WTC11 (cell line): ENCODE data around the gene NXPH4. TPM values are rescaled to one million over a fixed set of nuclear protein-coding genes. Genes with fewer than 3 reads are reported as not detected.

Source experiments
- CREM ChIP-seq: sonication (generic); formaldehyde crosslinking; IDR thresholded peaks from 2 replicates; pipeline ENCODE4 v1.8.1; 2022; ENCODE audit warnings: mild to moderate bottlenecking, missing genetic modification reagents, moderate library complexity
- EMX1 ChIP-seq: fragments of 250-450 bp; sonication (Bioruptor Pico); IDR thresholded peaks from 2 replicates; pipeline ENCODE4 v1.8.0; 2021; ENCODE audit warnings: mild to moderate bottlenecking
- FOXK1 ChIP-seq: sonication (generic); formaldehyde crosslinking; IDR thresholded peaks from 2 replicates; pipeline ENCODE4 v1.8.0; 2022; ENCODE audit warnings: mild to moderate bottlenecking, moderate library complexity, missing genetic modification reagents
- HMGA2 ChIP-seq: fragments of 250-450 bp; sonication (Bioruptor Pico); IDR thresholded peaks from 2 replicates; pipeline ENCODE4 v1.4.0; 2021; ENCODE audit warnings: mild to moderate bottlenecking, moderate library complexity
- NR1H2 ChIP-seq: sonication (generic); formaldehyde crosslinking; IDR thresholded peaks from 2 replicates; pipeline ENCODE4 v1.9.0; 2021; ENCODE audit warnings: mild to moderate bottlenecking, moderate library complexity, missing genetic modification reagents
- SP1 ChIP-seq: sonication (generic); formaldehyde crosslinking; conservative IDR thresholded peaks from 2 replicates; pipeline ENCODE4 v1.8.1; 2022; ENCODE audit warnings: missing genetic modification reagents
- STAT6 ChIP-seq: sonication (generic); formaldehyde crosslinking; conservative IDR thresholded peaks from 2 replicates; pipeline ENCODE4 v1.8.1; 2023; ENCODE audit warnings: mild to moderate bottlenecking, low read depth, missing genetic modification reagents, moderate library complexity
- ZBTB21 ChIP-seq: sonication (generic); formaldehyde crosslinking; IDR thresholded peaks from 2 replicates; pipeline ENCODE4 v1.8.1; 2023; ENCODE audit warnings: mild to moderate bottlenecking, missing genetic modification reagents, borderline replicate concordance
- ZMAT4 ChIP-seq: fragments of 250-450 bp; sonication (Bioruptor Pico); IDR thresholded peaks from 2 replicates; pipeline ENCODE4 v1.9.0; 2021; ENCODE audit warnings: mild to moderate bottlenecking
- ZNF232 ChIP-seq: sonication (generic); formaldehyde crosslinking; IDR thresholded peaks from 2 replicates; pipeline ENCODE4 v1.8.0; 2022; ENCODE audit warnings: mild to moderate bottlenecking, missing genetic modification reagents
- ZNF317 ChIP-seq: sonication (generic); formaldehyde crosslinking; IDR thresholded peaks from 2 replicates; pipeline ENCODE4 v1.8.1; 2023; ENCODE audit warnings: low read depth, mild to moderate bottlenecking, moderate library complexity, missing genetic modification reagents, borderline replicate concordance
- ZNF532 ChIP-seq: fragments of 250-450 bp; sonication (Bioruptor Pico); IDR thresholded peaks from 2 replicates; pipeline ENCODE4 v1.9.0; 2021; ENCODE audit warnings: mild to moderate bottlenecking, borderline replicate concordance
- ZSCAN18 ChIP-seq: fragments of 250-450 bp; sonication (Bioruptor Pico); IDR thresholded peaks from 2 replicates; pipeline ENCODE4 v2.1.2; 2022; ENCODE audit warnings: mild to moderate bottlenecking, moderate library complexity
- total RNA-seq: library from RNA; stranded (reverse); gene quantifications from 3 replicates; pipeline ENCODE4 v1.2.3, GENCODE V29; 2021
- TF ChIP-seq, protein P1 (sequence below): fragments of 250-450 bp; sonication (Bioruptor Pico); IDR thresholded peaks from 2 replicates; pipeline ENCODE4 v1.8.0; 2021; ENCODE audit warnings: mild to moderate bottlenecking
- TF ChIP-seq, protein P2 (sequence below): fragments of 250-450 bp; sonication (Bioruptor Pico); IDR thresholded peaks from 2 replicates; pipeline ENCODE4 v1.9.0; 2021; ENCODE audit warnings: mild to moderate bottlenecking
- TF ChIP-seq, protein P3 (sequence below): fragments of 250-450 bp; sonication (Bioruptor Pico); IDR thresholded peaks from 2 replicates; pipeline ENCODE4 v1.9.0; 2021; ENCODE audit warnings: moderate library complexity, mild to moderate bottlenecking, inconsistent platforms, borderline replicate concordance
- TF ChIP-seq, protein P4 (sequence below): sonication (generic); formaldehyde crosslinking; IDR thresholded peaks from 2 replicates; pipeline ENCODE4 v1.8.1; 2023; ENCODE audit warnings: mild to moderate bottlenecking, moderate library complexity, missing genetic modification reagents
- TF ChIP-seq, protein P5 (sequence below): sonication (generic); formaldehyde crosslinking; IDR thresholded peaks from 2 replicates; pipeline ENCODE4 v1.8.0; 2022; ENCODE audit warnings: mild to moderate bottlenecking, missing genetic modification reagents

NXPH4 gene
- total RNA-seq, 1 experiment from 2014 or later: 4.9 TPM

GRCh38 chr12:57238854-57239554, 22.4 kb downstream of the NXPH4 start (continued):
- TF ChIP-seq, protein P1, sequence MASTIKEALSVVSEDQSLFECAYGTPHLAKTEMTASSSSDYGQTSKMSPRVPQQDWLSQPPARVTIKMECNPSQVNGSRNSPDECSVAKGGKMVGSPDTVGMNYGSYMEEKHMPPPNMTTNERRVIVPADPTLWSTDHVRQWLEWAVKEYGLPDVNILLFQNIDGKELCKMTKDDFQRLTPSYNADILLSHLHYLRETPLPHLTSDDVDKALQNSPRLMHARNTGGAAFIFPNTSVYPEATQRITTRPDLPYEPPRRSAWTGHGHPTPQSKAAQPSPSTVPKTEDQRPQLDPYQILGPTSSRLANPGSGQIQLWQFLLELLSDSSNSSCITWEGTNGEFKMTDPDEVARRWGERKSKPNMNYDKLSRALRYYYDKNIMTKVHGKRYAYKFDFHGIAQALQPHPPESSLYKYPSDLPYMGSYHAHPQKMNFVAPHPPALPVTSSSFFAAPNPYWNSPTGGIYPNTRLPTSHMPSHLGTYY (CRISPR knock-in tag): no peak
- TF ChIP-seq ZNF232 (CRISPR knock-in tag): 0 out of 2 replicates have a peak, but pooled peaks have one; percentile 27
- no peak; the same call in 1 of the 2 replicates for TF ChIP-seq CREM
- no peak for TF ChIP-seq EMX1 (CRISPR knock-in tag)
- no peak for TF ChIP-seq ZNF532 (CRISPR knock-in tag)
- TF ChIP-seq FOXK1: peak; percentile 67; the same call in 1 of the 2 replicates
- no peak for TF ChIP-seq STAT6 (CRISPR knock-in tag)
- TF ChIP-seq, protein P2, sequence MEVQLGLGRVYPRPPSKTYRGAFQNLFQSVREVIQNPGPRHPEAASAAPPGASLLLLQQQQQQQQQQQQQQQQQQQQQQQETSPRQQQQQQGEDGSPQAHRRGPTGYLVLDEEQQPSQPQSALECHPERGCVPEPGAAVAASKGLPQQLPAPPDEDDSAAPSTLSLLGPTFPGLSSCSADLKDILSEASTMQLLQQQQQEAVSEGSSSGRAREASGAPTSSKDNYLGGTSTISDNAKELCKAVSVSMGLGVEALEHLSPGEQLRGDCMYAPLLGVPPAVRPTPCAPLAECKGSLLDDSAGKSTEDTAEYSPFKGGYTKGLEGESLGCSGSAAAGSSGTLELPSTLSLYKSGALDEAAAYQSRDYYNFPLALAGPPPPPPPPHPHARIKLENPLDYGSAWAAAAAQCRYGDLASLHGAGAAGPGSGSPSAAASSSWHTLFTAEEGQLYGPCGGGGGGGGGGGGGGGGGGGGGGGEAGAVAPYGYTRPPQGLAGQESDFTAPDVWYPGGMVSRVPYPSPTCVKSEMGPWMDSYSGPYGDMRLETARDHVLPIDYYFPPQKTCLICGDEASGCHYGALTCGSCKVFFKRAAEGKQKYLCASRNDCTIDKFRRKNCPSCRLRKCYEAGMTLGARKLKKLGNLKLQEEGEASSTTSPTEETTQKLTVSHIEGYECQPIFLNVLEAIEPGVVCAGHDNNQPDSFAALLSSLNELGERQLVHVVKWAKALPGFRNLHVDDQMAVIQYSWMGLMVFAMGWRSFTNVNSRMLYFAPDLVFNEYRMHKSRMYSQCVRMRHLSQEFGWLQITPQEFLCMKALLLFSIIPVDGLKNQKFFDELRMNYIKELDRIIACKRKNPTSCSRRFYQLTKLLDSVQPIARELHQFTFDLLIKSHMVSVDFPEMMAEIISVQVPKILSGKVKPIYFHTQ (CRISPR knock-in tag): no peak
- no peak for TF ChIP-seq ZBTB21
- peak; percentile 79 for TF ChIP-seq SP1
- TF ChIP-seq ZSCAN18 (CRISPR knock-in tag): no peak
- TF ChIP-seq, protein P3, sequence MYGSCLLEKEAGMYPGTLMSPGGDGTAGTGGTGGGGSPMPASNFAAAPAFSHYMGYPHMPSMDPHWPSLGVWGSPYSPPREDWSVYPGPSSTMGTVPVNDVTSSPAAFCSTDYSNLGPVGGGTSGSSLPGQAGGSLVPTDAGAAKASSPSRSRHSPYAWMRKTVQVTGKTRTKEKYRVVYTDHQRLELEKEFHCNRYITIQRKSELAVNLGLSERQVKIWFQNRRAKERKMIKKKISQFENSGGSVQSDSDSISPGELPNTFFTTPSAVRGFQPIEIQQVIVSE (CRISPR knock-in tag): no peak
- TF ChIP-seq, protein P4, sequence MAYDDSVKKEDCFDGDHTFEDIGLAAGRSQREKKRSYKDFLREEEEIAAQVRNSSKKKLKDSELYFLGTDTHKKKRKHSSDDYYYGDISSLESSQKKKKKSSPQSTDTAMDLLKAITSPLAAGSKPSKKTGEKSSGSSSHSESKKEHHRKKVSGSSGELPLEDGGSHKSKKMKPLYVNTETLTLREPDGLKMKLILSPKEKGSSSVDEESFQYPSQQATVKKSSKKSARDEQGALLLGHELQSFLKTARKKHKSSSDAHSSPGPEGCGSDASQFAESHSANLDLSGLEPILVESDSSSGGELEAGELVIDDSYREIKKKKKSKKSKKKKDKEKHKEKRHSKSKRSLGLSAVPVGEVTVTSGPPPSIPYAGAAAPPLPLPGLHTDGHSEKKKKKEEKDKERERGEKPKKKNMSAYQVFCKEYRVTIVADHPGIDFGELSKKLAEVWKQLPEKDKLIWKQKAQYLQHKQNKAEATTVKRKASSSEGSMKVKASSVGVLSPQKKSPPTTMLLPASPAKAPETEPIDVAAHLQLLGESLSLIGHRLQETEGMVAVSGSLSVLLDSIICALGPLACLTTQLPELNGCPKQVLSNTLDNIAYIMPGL (CRISPR knock-in tag): peak; percentile 99
- no peak for TF ChIP-seq HMGA2
- TF ChIP-seq ZMAT4: no peak
- no peak for TF ChIP-seq NR1H2 (CRISPR knock-in tag)
- TF ChIP-seq, protein P5, sequence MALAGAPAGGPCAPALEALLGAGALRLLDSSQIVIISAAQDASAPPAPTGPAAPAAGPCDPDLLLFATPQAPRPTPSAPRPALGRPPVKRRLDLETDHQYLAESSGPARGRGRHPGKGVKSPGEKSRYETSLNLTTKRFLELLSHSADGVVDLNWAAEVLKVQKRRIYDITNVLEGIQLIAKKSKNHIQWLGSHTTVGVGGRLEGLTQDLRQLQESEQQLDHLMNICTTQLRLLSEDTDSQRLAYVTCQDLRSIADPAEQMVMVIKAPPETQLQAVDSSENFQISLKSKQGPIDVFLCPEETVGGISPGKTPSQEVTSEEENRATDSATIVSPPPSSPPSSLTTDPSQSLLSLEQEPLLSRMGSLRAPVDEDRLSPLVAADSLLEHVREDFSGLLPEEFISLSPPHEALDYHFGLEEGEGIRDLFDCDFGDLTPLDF: no peak
- TF ChIP-seq ZNF317 (CRISPR knock-in tag): no peak
